GM19397 (cell line): ENCODE measurements around the gene YEATS2.

Source experiments
- ATAC-seq: cut with Tn5 transposase; IDR thresholded peaks from one replicate; pipeline ENCODE4 v1.9.1; 2021; ENCODE audit warnings: mild to moderate bottlenecking, moderate library complexity; ENCODE audit not compliant: unreplicated experiment

Gene YEATS2

DNA sequence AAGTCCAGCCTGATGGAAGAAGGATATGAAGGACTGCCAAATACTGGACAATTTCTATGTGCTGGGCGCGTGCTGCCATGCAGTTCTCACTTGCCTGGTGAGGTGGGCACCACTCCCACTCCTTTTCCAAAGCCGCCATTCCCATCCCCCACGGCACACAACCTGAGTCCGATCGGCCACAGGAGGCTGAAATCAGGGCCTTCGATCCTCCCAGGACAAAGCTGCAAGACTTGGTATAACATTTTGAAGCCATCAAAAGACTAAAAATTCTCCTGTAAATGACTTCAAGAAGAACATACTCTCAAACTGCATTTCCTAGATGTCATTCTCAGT is 130.9 kb downstream of the YEATS2 start:
- ATAC-seq = no peak

DNA sequence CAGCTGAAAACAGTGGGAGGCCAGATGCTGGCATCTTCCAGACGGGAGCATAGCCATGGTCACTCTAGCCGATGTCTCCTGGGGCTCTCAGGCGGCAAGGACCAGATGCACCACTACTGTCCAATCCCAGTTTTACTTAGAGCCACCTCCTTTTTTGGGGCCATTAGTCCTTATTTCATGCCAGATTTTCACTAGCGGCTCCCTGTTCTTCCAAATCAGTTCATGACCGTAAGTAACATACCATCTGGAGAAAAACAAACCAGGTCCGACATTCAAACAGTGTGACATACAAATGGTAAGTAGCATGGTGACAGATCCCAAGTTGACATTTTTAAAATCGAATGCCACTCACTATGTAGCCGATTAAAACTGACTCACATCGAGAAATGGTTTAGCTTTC is 131.9 kb downstream of the YEATS2 start:
- ATAC-seq = no peak

DNA sequence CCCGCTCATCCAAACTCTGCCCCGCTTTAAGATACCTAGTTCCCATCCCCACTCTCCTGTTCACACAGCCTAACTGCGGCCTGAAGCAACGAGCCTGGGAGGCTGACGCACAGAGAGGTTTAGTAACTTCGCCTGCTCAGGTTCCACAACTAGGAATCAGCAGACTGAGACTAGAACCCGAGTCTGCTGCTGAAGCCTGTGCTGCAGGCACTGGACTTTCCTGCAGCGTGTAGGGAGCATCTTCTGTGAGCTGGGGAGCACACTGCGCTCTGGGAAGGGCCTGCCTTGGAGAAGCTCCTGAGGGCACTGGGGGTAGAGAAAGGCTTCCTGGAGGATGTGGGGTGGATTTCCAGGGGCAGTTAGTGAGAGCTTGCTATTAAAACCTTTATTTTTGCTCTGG is 132.6 kb downstream of the YEATS2 start:
- ATAC-seq = no peak

DNA sequence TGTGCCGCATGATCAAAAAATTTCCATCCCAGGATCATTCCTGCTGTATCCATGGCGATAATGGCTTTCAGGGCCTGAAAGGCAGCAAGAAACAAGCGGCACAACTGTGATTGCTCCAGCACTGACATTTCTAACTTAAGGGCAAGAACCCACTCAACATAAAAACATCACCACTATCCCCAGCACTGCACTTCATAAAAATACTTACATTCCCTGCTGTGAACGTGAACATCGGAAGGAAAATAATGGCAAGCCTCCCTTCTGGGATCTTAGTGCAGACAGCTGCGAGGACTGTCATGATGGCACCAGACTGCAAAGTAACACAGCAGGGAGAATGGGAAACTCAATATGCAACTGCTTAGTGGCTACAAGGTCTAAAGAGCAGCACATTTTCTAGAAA is 135.9 kb downstream of the YEATS2 start:
- no peak for ATAC-seq

DNA sequence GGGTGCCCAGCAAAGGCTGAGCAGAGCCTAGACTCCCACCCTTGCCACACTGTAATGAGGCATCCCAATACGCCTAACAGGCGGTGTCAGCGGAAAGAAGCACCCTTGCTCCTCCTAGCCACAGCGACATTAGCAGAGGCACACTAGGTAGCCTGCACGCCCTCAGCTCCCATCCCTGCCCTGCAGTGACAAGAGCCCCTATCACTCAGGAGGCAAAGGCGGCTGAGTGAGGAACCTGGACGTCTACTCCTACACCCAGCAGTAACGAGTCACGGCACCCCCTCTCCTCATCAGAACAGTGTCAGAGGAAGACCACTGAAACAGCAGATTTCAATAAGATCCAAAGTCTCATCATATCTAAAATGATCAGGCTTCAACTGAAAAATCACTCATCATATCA is 139.8 kb downstream of the YEATS2 start:
- ATAC-seq = no peak

- ATAC-seq = no peak
These were observed 140.3 kb downstream of the YEATS2 start for GRCh38 chr3:183837894-183838293.

DNA sequence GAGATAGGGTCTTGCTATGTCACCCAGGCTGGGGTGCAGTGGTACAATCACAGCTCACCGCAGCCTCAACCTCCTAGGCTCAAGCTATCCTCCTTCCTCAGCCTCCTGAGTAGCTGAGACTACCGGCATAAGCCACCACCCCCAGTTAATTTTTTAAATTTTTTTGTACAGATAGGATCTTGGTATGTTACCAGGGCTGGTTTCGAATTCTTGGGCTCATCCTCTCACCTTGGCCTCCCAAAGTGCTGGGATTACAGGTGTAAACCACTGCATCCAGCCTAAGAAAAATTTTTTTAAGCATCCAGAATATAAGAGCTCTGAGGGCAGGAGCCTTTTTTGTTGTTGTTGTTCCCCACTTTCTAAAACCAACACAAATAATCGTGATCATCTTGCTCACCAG is 142.2 kb downstream of the YEATS2 start:
- no peak for ATAC-seq

GRCh38 chr3:183844606-183845005 is 147.0 kb downstream of the YEATS2 start:
- ATAC-seq = no peak

GRCh38 chr3:183845090-183845489 is 147.5 kb downstream of the YEATS2 start:
- ATAC-seq = no peak

DNA sequence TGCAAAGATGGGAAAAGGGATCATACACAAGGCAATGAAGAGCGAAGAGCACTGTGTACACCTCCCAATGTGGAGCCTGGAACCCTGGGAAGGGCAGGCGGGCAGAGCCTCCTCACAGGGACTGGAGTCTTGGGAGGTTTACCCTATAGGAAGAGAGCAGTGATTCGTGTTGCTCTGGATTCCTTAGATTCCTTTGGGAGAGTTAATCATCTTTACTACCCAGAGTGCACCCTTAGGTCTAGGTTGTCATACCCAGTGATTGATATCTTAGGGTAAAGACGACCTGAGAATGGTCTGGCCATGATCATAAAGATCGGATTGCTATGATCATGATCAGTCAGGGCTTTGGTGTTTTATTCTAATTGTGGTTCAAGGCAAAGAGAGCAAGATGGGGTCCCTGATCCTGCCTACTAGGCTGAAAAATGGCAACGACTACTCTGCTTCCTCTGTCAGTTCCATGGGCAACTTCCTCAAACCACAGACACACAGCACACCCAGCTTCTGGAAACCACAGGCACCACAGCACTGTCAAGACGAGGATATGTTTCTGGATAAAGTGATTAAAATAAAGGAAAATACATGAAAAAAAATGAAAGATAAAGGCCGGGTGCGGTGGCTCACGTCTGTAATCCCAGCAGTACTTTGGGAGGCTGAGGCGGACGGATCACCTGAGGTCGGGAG is 148.2 kb downstream of the YEATS2 start:
- ATAC-seq = no peak

DNA sequence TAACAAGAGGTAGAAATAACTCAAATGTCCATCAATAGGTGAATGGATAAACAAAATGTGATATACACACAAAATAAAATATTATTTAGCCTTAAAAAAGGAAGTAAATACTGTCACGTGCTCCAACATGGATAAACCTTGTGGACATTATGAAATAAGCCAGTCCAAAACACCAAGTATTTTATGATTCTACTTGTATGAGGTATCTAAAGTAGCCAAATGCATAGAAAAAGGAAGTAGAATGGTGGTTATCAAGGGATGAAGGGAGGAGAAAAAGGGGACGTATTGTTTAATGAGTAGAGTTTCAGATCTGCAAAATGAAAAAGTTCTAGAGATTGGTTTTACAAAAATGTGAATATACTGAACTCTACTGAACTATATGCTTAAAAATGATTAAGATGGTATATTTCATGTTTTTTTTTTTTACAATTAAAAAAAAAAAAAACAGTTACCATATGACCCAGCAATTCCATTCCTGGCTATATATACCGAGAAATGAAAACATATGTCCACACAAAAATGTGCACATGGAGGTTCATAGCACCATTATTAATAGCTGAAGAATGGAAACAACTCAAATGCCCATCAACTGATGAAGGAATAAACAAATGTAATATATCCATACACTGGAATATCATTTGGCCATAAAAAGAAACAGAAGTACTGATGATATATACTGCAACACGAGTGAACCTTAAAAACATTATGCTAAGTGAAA is 156.9 kb downstream of the YEATS2 start:
- no peak for ATAC-seq

- ATAC-seq = no peak
These were observed 160.3 kb downstream of the YEATS2 start for GRCh38 chr3:183857863-183858262.
